Stimulated activated CD4-positive, alpha-beta T cell treated with anti-CD3 and anti-CD28 coated beads, Interleukin-12 subunit alpha, Interleukin-12 subunit beta, amount 100 ng/mL, for 48 hours (primary cell): ENCODE results near the gene KLK10.

Experiments used
- DNase-seq, 3 donors: peaks; one replicate each; pipeline ENCODE4 v3.0.0-alpha.2; 2020; ENCODE audit warnings: low read depth in 2 of 3, low spot score in 1 of 3

The KLK10 gene

GRCh38 chr19:51019544-51019925 lies at the start of gene KLK10:
Gene KLK10, minus strand, starts transcription at chr19:51019709. Its CDS starts 579 bp downstream, at chr19:51019130.
- DNase-seq: no peak

DNA sequence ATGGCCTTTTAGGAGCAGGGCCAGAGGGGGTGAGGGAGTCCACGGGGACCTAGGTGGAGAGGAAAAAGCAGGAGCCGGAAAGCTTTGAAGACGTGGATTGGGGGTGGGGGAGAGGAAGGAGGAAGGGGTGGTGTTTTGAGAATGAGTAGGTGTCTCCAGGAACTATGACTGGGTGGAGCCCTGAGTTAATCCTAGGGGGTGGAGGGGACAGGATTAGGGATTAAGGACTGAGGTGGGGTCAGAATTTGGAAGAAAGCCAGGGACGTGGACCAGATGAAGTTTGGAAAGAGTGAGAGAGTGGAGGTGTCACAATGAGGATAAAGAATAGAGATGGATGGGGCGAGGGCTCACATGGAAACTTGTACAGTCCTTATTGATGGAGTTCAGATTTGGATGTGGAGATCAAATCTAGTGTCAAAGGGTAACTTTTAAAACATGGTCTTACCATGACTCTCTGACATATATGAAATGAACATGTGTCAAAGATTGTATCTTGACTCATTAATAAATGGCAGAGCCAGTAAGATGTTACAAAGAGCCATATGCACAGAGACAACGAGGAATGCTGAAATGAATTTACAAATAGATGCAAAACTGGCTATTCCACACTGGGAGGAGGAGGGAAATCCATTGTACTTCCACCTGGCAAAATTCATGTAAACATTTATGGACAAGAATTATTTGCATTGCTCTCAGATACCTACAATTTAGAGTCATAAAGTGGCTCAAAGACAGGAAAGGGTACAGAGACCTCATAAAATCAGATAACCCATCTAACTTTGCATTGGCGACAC lies 47.1 kb upstream of the KLK10 start:
- no peak for DNase-seq

DNA sequence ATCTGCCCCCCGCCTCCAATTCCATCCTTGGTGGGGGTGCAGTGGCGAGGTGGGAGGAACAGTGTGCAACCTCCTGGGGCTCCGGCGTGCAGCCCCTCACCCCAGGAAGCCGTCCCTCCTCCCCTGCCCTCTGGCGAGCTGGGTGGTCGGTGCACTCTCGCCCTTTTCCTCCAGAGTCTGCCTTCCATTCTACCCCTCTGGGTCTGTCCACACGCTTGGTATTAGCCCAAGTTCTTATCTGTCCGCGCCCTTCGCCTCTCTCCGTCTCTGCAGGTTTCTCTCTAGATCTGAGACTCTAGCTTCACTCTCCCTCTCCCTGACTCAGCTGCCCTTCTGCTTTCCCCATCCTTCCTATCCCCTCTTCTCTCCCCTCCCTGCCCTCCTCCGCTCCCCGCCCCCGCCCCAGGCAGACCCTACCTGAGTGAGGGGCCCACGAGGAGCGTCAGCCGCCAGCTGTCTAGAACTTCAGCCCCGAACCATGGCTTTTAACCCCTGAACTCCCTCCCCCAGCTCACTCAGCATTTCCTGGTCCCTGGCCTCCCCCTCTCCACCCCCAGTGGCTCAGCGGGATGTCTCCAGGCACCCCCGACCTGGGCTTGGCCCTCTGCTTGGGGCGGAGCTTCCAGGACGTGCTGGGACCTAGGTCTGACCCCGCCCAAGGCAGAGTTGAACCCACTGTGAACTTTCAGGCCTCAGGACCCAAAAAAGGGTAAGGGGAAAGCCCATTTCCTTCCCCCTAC lies 45.9 kb upstream of the KLK10 start:
- no peak for DNase-seq

GRCh38 chr19:51064534-51065220 lies 45.2 kb upstream of the KLK10 start, which contains the start of gene KLK13:
Gene KLK13, minus strand, starts transcription at chr19:51065092. Its CDS starts 25 bp downstream, at chr19:51065067.
- DNase-seq: no peak

- no peak for DNase-seq
These were observed 44.2 kb upstream of the KLK10 start for GRCh38 chr19:51063664-51064063.

- no peak for DNase-seq
These were observed 41.5 kb upstream of the KLK10 start for GRCh38 chr19:51060973-51061372.

GRCh38 chr19:51060336-51060735 lies 40.8 kb upstream of the KLK10 start:
- DNase-seq: no peak

DNA sequence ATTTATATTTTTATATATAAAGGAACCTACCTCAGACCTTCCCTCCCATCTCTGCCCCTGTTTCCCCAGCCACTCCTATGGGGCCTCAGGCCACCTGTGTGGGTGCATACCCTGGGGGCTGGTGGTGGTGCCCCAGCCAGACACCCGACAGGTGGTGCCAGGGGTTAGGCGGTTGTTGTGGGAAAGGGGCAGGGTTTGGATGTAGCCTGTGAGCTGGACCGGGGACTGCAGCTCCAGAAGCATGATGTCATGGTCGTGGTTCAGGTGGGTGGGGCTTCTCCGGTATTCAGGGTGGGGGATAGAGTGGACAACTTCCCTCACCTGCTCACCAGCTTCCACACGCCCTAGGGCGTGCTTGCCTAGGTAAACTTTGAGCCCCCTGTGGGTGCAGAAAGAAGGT lies 40.2 kb upstream of the KLK10 start:
- no peak for DNase-seq

DNA sequence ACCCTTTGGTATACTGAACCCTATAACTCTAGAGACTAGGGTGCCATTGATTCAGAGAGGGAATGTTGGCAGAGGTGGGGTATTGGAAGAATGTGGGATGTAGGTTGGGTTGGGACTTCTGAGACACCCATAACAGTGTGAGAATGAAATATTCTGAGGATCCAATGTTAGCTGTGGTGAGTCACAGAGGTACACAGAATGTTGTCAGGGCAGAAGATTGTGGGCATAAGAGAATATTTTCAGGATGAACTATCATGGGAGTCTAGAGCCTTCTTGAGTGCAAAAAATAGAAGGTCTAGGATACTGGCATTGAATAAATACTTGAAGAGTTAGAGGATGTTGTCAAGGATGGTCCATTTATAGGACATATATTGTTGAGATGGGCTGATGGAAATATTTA lies 36.4 kb upstream of the KLK10 start:
- DNase-seq: no peak

GRCh38 chr19:51047031-51047335 lies 27.5 kb upstream of the KLK10 start:
- DNase-seq: no peak

DNA sequence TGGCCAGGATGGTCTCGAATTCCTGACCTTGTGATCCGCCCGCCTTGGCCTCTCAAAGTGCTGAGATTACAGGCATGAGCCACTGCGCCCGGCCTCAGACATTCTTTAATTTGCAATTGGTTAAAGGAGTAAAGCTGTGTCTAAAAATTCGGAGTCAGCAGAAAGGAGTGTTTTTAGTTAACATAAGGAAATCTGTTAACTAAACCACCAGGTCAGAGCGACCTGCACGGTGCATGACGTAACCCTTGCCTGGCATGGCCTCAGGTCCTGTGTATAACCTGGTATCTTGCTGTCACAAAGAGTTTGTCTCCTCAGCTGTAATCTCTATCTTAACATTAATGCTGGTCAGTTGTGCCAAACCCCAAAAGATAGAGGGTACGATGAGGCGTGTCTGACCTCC lies 24.8 kb upstream of the KLK10 start:
- DNase-seq: no peak

DNA sequence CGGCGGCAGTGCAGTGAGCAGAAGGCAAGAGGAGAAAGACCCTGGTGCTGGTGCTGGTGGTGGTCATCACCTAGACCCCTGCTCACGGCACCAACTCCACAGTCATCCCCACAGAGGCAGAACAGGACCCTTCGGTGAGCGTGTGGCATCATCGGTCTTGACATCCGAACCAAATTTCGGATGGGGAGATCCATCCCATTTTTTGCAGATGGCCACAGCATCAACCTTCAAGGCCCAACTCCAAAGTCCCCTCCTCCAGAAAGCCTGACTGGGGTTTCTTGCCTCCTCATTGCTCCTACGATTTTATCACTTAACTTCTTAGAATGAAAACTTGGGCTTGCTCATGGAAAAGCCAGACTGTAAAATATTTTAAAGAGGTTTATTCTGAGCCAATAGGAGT lies 24.0 kb upstream of the KLK10 start:
- DNase-seq: no peak

GRCh38 chr19:51040151-51040550 lies 20.6 kb upstream of the KLK10 start:
- DNase-seq: no peak

GRCh38 chr19:51036519-51036918 lies 17.0 kb upstream of the KLK10 start:
- DNase-seq: no peak

GRCh38 chr19:51034704-51035103 lies 15.2 kb upstream of the KLK10 start, which contains the start of gene KLK12:
Gene KLK12, minus strand, starts transcription at chr19:51035002. Its CDS starts 381 bp downstream, at chr19:51034621.
- no peak for DNase-seq

- no peak for DNase-seq
These were observed 12.3 kb upstream of the KLK10 start for GRCh38 chr19:51031880-51032225.

- no peak for DNase-seq
These were observed 11.8 kb upstream of the KLK10 start for GRCh38 chr19:51031220-51031879.

- no peak for DNase-seq
These were observed 11.1 kb upstream of the KLK10 start for GRCh38 chr19:51030631-51031030.

GRCh38 chr19:51029718-51030117 lies 10.2 kb upstream of the KLK10 start:
- DNase-seq: no peak

GRCh38 chr19:51027873-51028272 lies 8.4 kb upstream of the KLK10 start:
- no peak for DNase-seq

DNA sequence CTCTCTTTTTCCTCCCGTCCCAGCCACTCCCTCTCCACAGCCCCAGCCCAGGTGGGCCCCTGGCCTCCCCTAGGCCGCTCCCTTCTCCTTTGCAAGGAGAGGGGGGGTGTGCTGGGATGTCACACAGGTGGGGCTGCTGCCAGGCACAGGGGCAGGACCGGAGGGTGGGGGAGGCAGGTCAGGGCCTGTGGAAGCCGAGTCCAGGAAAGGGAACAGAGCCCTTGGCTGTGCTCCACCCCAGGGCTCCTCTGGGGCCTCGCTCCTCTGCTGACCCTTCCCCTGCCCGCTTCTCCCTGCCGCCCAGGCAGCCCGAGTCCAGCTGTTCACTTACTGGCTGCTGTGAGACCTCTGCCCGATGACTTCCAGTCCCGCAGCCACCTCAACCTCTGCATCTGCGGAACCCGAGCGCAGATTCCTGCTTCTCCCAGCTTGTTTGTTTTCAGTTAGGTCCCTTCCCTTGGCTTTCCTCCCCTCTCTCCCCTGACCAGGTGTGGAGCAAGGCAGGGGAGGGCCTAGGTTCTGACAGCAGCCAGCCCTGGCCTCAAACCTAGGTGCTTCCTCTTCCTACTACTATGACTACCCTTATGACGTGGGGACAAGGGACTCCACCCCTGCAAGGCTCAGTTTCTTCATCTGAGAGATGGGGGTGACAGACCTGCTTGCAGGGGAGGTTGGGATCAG lies 7.8 kb upstream of the KLK10 start:
- DNase-seq: no peak
